Midbrain (tissue), 1 donor: ENCODE measurements around the gene UBE2D1.
A peak's percentile ranks its signal among the peaks of the same experiment; 100 is the strongest.

Source experiments
- DNase-seq: peaks from one replicate; lab custom pipeline; 2025; lab: John Stamatoyannopoulos, UW

Gene UBE2D1

DNA sequence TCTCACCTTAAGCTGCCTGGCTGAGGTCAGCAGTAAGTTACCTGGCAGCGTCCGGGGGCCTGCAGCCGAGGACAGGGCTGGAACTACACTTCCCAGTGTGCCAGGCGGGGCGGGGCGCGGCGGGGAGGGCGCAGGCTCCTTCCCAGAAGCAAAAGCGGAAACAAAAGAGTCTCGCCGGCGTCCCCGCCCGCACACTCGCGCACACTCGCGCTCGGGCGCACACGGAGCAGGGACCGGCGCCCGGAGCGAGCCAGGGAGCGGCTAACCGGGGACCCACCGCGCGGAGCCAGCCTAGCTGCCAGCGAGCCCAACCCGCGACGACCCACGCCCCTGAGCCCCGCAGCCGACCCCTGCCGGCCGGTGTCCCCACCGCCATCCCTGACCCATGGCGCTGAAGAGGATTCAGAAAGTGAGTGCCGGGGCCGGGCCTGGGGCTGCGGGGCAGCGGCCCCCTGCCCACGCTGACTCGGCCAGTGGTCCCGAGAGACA, at the start of gene UBE2D1:
UBE2D1 (plus strand) TSS at position 190 of the 489 bp plus-strand sequence; CDS start at position 386, 196 bp downstream.
- DNase-seq = peak; percentile 84

GRCh38 chr10:58291538-58292174, 43.1 kb upstream of the UBE2D1 start:
- peak; percentile 47 for DNase-seq

DNA sequence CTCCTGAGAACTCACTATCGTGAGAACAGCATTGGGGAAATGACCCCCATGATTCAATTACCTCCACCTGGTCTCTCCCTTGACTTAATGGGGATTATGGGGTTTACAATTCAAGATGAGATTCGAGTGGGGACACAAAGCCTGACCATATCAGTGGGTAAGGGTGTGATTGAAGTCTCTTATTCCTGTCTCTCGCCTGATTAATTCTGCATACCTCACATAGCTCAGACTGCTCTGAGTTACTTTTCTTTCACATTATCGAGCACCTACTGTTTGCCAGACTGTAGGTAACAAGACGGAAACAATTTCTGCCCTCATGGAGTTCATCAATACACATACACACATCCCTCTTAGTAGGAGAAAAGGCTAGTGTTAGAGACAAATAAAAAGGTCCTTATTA, 40.8 kb upstream of the UBE2D1 start:
- no peak for DNase-seq

- DNase-seq = peak; percentile 49
These were observed 35.2 kb upstream of the UBE2D1 start for GRCh38 chr10:58299580-58299979.

GRCh38 chr10:58300676-58301075, 34.1 kb upstream of the UBE2D1 start:
- no peak for DNase-seq

DNA sequence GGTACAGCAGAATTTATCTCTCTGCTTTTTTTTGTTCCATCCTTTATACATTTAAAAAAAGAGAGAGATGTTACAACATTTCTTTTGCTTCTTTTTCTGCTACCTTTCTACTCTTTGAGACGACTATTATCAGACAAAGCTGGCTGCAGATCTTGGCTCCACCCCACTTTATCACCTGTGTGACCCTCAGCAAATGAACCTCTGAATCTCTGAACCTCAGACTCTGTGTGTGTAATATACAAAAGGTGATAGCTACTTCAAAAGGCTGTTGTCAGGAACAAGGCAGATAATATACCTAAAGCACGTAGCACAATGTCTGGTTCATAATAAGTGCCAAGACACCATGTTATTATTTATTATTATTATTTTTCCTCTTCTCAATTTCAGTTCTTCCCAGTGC, 32.6 kb upstream of the UBE2D1 start:
- no peak for DNase-seq

DNA sequence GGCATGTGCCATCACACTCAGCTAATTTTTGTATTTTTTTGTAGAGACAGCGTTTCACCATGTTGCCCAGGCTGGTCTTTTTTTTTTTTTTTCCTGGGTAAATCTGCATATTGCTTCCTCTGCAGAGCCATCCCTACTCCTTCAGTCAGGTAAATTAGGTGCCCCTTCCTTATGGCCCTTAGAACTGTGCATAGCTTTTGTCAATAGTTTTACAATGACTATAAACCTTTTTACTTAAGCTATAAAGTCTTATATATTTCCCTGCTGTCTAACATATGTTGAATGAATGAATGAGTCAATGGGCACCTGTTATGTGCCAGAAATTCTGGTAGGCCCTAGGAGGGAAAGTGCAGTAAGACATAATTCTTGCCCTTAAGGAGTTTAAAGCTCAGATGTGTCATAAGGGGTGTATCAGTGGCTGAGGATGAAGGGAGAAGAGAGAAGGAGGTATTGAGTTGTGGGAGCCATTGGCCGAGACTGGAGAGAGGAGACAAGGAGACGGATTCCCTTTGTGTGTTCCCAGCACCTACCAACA, 30.6 kb upstream of the UBE2D1 start:
- no peak for DNase-seq

GRCh38 chr10:58305821-58306220, 29.0 kb upstream of the UBE2D1 start:
- DNase-seq = no peak

DNA sequence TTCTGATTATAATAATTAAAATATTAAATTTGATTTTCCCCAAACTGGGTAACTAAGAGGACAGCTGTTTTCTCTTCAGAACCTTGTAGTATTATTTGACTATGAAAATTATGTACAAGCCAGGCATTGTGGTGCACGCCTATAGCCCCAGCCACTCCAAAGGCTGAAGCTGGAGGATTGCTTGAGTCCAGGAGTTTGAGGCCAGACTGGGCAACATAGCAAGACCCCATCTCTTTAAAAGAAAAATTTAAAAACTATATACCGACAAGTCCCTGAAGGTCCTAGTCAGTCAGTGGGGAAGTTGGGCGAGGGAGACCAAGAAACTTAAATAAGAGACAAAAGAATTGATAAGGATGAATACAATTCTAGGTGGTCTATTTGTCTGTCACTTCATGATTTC, 27.1 kb upstream of the UBE2D1 start:
- no peak for DNase-seq

DNA sequence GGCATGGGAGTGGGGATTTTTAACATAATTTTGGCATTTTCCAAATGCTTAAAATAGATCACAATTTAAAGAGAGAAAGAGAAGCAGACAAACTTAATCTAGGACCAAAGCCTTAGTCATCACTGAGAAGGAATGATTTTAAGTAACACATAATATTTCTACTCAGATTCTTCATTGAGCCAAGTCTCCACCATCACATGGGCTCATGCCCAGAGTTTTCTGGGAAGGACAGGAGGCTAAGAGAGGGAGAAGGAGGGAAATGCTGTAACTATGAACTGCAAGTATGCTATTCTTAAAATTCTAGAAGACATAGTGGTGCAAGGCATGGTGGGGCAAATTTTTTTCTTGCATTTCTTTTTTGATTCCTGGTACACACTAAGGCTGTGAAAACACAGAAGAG, 23.8 kb upstream of the UBE2D1 start:
- no peak for DNase-seq

GRCh38 chr10:58316874-58317273, 17.9 kb upstream of the UBE2D1 start:
- DNase-seq = no peak

- no peak for DNase-seq
These were observed 16.5 kb upstream of the UBE2D1 start for GRCh38 chr10:58318346-58318745.

- peak; percentile 3 for DNase-seq
These were observed 15.2 kb upstream of the UBE2D1 start for GRCh38 chr10:58319599-58319998.

- no peak for DNase-seq
These were observed 14.3 kb upstream of the UBE2D1 start for GRCh38 chr10:58320351-58321049.

- no peak for DNase-seq
These were observed 12.6 kb upstream of the UBE2D1 start for GRCh38 chr10:58322072-58322834.

DNA sequence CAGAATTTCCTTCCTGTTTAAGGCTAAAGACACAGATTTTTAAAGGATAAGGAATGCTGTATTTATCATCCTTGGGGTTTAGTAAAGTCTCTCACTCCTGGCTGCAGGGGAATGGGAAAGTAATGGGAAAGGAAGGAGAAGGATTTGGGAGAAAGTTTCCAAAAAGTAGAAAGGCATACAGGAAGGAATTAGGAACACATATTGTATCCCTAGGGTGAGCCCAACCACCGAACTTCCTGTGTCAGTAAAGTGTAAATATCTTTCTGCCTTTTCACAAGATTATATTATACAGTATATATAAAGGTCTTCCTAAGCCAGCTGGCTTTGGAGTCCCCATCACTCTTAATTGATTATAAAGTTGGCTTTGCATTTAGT, 12.0 kb upstream of the UBE2D1 start:
- no peak for DNase-seq

DNA sequence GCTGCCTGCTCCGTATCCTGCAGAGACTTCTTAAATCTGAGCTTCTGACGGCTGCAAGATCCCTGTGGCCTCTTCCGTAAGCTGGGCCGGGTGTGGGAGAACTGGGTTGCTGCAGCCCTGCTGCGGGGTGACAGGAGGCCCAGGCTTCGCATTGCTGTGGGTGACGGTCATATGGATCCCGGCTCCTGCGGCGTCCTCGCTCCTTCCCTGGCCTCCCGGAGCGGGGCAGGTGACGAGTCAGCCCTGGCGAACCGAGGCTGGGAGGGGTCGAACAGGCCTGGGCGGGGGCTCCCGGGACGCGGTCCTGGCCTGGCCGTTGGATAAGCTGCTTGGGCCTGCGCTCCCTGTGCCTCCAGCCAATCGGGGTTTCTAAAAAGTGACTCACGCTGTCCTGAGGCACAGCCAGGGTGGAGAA, 7.8 kb upstream of the UBE2D1 start:
- no peak for DNase-seq

- DNase-seq = no peak
These were observed 6.6 kb upstream of the UBE2D1 start for GRCh38 chr10:58328233-58328632.

DNA sequence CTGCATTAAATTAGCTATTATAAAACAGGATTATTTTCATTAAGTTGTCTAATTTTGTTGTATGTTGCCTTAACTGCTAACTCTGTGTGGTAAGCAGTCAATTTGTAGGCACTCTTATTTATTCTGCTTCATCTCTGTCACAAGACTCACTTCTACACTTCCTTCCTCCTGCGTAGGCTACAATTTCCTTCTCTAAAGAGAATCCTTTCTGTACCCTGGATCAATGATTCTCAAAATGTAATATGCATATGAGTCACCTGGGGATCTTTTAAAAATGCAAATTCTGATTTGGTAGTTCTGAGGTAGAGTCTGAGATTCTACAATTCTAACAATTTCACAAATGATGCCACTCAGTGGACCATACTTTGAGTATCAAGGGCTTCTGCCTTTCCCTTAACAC, 4.4 kb upstream of the UBE2D1 start:
- DNase-seq = no peak

DNA sequence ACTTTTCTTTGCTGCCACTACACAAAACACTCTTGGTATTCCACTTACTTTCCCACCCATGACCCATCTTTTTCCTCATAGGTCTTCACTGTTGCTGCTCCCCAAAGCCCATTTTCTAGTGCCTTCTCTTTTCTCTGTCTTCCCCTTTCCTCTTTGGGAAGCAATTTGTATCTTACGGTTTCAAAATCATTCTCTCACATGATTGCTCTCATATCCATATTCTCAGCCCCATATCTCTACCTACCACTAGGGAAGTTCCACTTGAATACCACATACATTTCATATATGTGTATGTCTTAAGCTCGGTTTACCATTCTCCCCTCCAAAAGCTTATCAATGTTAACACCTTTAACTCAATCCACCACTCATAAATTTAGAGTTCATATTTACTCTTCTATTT, 3.2 kb upstream of the UBE2D1 start:
- DNase-seq = no peak

DNA sequence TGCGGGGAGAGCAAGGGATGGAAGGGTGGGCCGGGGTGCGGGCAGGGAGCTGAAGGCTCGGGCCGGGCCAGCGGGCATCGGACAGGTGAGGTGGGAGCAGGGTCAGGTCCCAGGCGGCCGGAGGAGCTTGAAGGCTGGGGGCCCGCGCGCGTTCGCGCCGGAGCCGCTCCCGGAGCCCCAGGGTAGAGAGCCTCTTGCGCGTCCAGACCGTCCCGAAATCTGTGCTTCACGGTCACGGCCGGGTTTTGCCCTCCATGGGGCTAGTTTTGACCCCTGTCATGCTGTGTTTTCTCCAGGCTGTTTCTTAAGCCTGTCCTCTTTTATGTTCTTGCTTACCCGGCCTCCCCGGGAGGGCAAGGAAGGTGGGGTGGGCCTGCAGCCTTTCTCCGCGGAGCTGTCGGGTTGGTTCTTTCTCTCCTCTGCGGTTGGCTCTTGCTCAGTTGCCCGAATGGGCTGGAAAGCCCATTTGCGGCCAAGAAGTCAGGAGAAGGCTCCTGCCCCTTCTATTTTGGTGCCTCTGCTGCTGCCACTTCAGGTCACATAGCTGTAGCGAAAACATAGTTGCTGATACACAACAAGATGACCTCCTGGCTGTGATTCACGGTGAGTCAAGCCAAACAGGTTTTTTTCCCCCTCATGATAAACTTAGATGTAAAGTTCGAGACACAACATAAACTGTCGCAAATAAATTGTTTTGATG, 650 bp downstream of the UBE2D1 start:
- peak; percentile 31 for DNase-seq

DNA sequence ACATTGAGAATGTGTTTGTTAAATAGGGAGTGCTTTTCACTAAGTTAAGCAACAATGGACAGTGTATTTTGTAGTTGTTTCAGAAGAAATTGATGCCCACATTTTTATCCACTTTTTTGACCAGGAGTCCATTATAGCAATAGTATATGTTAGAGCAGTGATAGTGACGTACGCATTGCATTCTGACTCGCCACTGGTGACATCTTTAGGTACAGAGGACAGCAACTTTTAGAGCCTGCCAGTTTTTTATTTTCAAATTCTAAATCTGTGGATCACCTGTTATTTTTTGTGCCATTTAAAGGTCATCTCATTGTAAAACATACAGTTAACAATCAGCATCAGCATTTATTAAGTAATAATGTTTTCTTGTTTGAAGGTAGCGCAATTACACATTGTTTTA, 1.4 kb downstream of the UBE2D1 start:
- no peak for DNase-seq
